ENCODE results near the gene EFNA5.

EFNA5 gene

GRCh38 chr5:107602896-107603295, 67.8 kb downstream of the EFNA5 start:
- TF ChIP-seq, protein P1, sequence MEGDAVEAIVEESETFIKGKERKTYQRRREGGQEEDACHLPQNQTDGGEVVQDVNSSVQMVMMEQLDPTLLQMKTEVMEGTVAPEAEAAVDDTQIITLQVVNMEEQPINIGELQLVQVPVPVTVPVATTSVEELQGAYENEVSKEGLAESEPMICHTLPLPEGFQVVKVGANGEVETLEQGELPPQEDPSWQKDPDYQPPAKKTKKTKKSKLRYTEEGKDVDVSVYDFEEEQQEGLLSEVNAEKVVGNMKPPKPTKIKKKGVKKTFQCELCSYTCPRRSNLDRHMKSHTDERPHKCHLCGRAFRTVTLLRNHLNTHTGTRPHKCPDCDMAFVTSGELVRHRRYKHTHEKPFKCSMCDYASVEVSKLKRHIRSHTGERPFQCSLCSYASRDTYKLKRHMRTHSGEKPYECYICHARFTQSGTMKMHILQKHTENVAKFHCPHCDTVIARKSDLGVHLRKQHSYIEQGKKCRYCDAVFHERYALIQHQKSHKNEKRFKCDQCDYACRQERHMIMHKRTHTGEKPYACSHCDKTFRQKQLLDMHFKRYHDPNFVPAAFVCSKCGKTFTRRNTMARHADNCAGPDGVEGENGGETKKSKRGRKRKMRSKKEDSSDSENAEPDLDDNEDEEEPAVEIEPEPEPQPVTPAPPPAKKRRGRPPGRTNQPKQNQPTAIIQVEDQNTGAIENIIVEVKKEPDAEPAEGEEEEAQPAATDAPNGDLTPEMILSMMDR (IDR thresholded peaks at IDR 0.05; ENCODE audit: insufficient read depth, low read depth, low read length, missing control alignments): no peak
- DNase-seq (ENCODE audit: low read depth): no peak
- H3K4me3 ChIP-seq (ENCODE audit: low read depth, low read length): no peak overlapping the region

GRCh38 chr5:107601076-107601475, 69.7 kb downstream of the EFNA5 start:
- H3K4me3 ChIP-seq (ENCODE audit: low read depth, low read length): no peak overlapping the region
- peak; percentile 36 for DNase-seq (ENCODE audit: low read depth)
- TF ChIP-seq, protein P1 (IDR thresholded peaks at IDR 0.05; ENCODE audit: insufficient read depth, low read depth, low read length, missing control alignments): no peak

GRCh38 chr5:107598958-107599357, 71.8 kb downstream of the EFNA5 start:
- DNase-seq (ENCODE audit: low read depth): no peak
- H3K4me3 ChIP-seq (ENCODE audit: low read depth, low read length): no peak overlapping the region
- TF ChIP-seq, protein P1 (IDR thresholded peaks at IDR 0.05; ENCODE audit: insufficient read depth, low read depth, low read length, missing control alignments): no peak

- TF ChIP-seq, protein P1 (IDR thresholded peaks at IDR 0.05; ENCODE audit: insufficient read depth, low read depth, low read length, missing control alignments): no peak
- DNase-seq (ENCODE audit: low read depth): no peak
- H3K4me3 ChIP-seq (ENCODE audit: low read depth, low read length): no peak overlapping the region
These were observed 72.9 kb downstream of the EFNA5 start for GRCh38 chr5:107597803-107598202.

DNA sequence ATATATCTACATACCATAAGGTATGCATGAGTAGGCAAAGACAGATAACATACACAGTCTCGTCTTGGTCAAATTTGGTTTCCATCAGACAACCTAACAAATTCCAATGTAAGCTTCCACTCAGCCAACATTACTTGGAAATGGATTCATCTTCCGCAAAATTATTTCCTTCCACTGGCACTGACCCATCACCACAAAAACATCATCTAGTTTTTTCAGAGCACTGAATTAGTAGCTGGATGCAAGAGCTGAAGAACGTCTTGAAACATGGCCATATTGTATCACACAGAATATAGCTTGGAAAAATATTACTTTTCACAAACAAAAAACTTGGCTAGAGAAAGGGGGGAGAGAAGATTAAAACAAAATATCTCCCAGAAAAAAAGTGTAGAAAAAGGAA, 73.5 kb downstream of the EFNA5 start:
- no peak for DNase-seq (ENCODE audit: low read depth)
- TF ChIP-seq, protein P1 (IDR thresholded peaks at IDR 0.05; ENCODE audit: insufficient read depth, low read depth, low read length, missing control alignments): no peak
- no peak overlapping the region for H3K4me3 ChIP-seq (ENCODE audit: low read depth, low read length)

DNA sequence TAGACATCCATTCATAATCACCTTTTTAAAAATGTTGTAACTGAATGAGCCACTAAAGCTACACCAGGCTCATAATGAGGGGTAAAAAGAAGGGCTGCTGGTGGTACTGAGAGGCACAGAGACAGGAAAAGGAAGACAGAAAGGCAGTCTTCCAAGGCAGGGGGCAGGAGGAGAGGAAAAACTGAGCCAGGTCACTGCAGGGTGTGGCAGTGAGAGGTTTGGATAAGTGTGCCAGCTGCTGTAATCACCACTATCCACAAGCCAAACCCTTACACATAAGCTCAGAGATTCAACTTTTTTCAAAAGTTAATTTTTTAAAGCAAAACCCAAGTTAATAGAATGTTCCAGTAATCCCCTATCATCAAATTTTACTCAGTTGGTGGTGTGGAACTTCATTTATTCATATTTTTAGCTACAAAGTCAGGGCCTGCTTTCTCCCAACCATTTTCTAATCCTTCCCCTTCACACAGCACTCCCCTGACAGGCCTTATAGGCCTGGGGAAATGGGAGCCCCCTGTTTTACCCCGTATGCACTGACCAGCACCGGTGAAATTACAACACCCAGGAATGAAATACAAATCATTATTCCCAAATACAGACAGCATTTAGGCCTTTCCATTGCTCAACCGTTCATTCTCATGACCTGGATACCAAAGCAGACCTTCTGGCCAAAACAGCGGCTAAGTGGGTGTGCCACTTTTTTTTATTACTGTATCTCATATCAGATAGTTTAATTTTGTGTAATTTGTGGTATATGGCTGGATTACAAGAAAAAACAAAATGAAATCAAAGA, 76.3 kb downstream of the EFNA5 start:
- no peak for DNase-seq (ENCODE audit: low read depth)
- no peak overlapping the region for H3K4me3 ChIP-seq (ENCODE audit: low read depth, low read length)
- TF ChIP-seq, protein P1 (IDR thresholded peaks at IDR 0.05; ENCODE audit: insufficient read depth, low read depth, low read length, missing control alignments): no peak

GRCh38 chr5:107593009-107593408, 77.7 kb downstream of the EFNA5 start:
- TF ChIP-seq, protein P1 (IDR thresholded peaks at IDR 0.05; ENCODE audit: insufficient read depth, low read depth, low read length, missing control alignments): no peak
- no peak for DNase-seq (ENCODE audit: low read depth)
- no peak overlapping the region for H3K4me3 ChIP-seq (ENCODE audit: low read depth, low read length)

Data from GM12865 (cell line).